HCT116 (cell line): ENCODE results near the gene SCAI.

Experiments used
- CEBPB ChIP-seq: IDR thresholded peaks from 2 replicates; pipeline ENCODE4 v1.6.1; 2012; ENCODE audit warnings: low read depth
- CTCF ChIP-seq, 3 experiments: fragments of 200-600 bp in 1 of 3; sonication (generic) in 1 of 3; IDR thresholded peaks in 2 of 3; conservative IDR thresholded peaks in 1 of 3; 2 replicates each; pipeline ENCODE4 v1.5.1; 2012 to 2017; ENCODE audit warnings: low read depth in 2 of 3, low read length in 2 of 3, antibody characterized with exemption in 1 of 3, borderline replicate concordance in 1 of 3, control low read depth in 1 of 3, mild to moderate bottlenecking in 1 of 3, mixed read lengths in 1 of 3, mixed run types in 1 of 3, moderate library complexity in 1 of 3; ENCODE audit not compliant: insufficient read depth in 1 of 3
- EGR1 ChIP-seq: IDR thresholded peaks from 2 replicates; pipeline ENCODE4 v1.6.1; 2012; ENCODE audit warnings: low read depth
- EZH2 ChIP-seq: fragments of 200-600 bp; sonication (generic); IDR thresholded peaks from 2 replicates; pipeline ENCODE4 v1.6.1; 2017; ENCODE audit warnings: antibody characterized with exemption, mixed run types
- FOSL1 ChIP-seq: IDR thresholded peaks from 2 replicates; pipeline ENCODE4 v1.6.1; 2012; ENCODE audit warnings: low read depth
- JUND ChIP-seq: IDR thresholded peaks from 2 replicates; pipeline ENCODE4 v1.6.1; 2012
- POLR2A ChIP-seq: IDR thresholded peaks from 2 replicates; pipeline ENCODE4 v1.7.0; 2011; ENCODE audit warnings: borderline replicate concordance; ENCODE audit not compliant: insufficient read depth, insufficient read length; ENCODE audit errors: extremely low read depth
- POLR2AphosphoS5 ChIP-seq: IDR thresholded peaks from 2 replicates; pipeline ENCODE4 v1.6.1; 2011; ENCODE audit warnings: mild to moderate bottlenecking, low read depth, low read length, moderate library complexity
- REST ChIP-seq: IDR thresholded peaks from 2 replicates; pipeline ENCODE4 v1.6.1; 2012; ENCODE audit warnings: low read depth
- SIN3A ChIP-seq: IDR thresholded peaks from 2 replicates; pipeline ENCODE4 v1.6.1; 2012; ENCODE audit warnings: low read depth
- ZBTB33 ChIP-seq: IDR thresholded peaks from 2 replicates; pipeline ENCODE4 v1.6.1; 2011; ENCODE audit warnings: mild to moderate bottlenecking, low read length, moderate library complexity; ENCODE audit not compliant: insufficient replicate concordance; ENCODE audit errors: extremely low read depth
- ZFX ChIP-seq: fragments of 450-650 bp; IDR thresholded peaks from 2 replicates; pipeline ENCODE4 v1.6.1; 2017

GRCh38 chr9:124954255-124954654 is 189.1 kb downstream of the SCAI start:
- TF ChIP-seq CTCF (IDR thresholded peaks at IDR 0.05 in 2 of 3, conservative IDR thresholded peaks at IDR 0.05 in 1 of 3; ENCODE audit: borderline replicate concordance in 1 of 3, insufficient read depth in 1 of 3, low read depth in 2 of 3, low read length in 2 of 3) (no peak), EZH2 (no peak), POLR2AphosphoS5 (no peak), ZFX (no peak), SIN3A (no peak), FOSL1 (no peak), POLR2A (no peak), CEBPB (no peak), JUND (no peak), EGR1 (no peak), REST (no peak), ZBTB33 (no peak)
